Fibroblast of gingiva (primary cell): ENCODE results near the gene RABIF.
"Not testable (repeated sequence)": the region's sequence is repeated elsewhere in the genome, so short reads cannot be mapped to it uniquely, and the experiment has no call there.

Source experiments
- DNase-seq: peaks from one replicate; pipeline ENCODE4 v3.0.0-alpha.2; 2011; ENCODE audit warnings: low read depth

RABIF gene

DNA sequence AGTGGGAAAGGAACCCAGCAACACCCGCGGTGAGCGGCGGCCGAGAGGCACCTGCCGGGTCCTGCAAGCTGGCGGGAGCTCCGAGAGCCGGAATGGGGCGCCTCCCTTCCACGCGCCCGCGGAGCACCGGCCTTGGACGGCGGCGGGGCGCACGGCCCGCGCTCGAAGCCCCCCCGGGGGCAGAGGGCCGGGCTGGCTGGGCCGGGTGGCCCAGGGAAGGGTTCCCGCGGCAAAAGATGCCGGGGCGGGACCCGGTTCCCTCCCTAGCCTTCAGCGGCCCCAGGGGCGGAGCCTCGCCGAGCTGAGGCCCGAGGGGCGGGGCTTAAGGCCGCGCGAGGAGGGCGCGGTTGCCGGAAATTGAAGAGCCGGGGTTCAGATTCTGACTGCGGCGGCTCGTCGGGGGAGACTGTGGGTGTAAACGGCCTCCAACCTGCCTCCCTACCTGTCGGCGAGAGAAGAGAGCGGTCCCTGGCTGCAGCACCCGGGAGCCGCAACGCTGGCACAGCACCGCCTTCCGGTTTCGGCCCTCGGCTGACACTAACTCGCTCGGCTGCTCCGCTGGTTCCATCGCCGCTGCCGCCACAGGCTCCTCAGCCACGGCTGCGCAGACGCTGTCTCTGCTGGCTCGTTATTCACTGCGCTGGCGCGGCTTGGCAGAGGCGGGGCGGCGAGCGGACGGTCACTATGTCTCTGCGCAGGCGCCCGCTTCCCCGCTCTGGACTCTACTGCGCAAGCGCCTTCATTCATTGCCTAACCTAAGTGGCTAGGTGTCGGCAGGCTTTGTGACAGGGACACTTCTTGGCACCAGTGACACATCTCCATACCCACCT, at the start of gene RABIF:
RABIF (minus strand) TSS at position 619 of the 830 bp plus-strand sequence; CDS start at position 568, 51 bp downstream.
- DNase-seq: peak; percentile 92

DNA sequence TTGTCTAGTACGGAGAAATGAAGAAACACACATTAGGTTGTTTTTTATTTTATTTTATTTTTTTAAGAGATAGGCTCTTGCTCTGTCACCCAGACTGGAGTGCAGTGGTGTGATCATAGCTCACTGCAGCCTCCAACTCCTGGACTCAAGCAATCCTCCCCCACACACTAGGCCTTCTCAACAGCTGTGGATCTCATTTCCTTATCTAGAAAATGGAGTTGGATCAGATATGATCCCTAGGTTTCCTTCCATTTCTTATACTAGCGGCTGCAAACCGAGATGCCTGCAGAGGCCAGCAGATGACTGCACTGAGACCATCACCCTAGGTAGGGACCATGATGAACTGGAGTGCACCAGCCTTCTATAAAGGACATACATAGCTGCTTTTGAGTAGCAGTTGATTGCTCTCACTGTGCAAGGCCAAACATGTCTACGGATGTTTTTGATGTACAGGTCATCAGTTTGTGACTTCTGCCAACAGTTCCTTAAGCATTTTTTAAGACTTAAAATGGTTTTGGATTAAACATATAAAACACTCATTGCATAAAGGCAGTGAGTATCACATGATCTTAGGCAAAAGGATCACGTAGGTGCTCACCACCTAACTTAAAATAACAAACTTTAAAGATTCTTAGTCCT, 49.5 kb upstream of the RABIF start:
- DNase-seq: no peak

DNA sequence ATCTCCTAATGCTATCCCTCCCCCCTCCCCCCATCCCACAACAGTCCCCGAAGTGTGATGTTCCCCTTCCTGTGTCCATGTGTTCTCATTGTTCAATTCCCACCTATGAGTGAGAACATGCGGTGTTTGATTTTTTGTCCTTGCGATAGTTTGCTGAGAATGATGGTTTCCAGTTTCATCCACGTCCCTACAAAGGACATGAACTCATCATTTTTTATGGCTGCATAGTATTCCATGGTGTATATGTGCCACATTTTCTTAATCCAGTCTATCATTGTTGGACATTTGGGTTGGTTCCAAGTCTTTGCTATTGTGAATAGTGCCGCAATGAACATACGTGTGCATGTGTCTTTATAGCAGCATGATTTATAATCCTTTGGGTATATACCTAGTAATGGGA, 47.5 kb upstream of the RABIF start:
- DNase-seq: not testable (repeated sequence)

DNA sequence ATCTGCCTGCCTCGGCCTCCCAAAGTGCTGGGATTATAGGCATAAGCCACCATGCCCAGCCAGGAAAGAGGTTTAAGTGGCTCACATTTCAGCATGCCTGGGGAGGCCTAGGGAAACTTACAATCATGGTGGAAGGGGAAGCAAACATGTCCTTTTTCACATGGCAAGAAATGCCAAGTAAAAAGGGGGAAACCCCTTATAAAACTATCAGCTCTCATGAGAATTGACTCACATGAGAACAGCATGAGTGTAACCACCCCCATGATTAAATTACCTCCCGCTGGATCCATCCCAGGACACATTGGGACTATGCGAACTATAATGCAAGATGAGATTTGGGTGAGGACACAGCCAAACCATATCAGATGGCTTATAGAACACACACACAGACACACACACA, 46.9 kb upstream of the RABIF start:
- no peak for DNase-seq

DNA sequence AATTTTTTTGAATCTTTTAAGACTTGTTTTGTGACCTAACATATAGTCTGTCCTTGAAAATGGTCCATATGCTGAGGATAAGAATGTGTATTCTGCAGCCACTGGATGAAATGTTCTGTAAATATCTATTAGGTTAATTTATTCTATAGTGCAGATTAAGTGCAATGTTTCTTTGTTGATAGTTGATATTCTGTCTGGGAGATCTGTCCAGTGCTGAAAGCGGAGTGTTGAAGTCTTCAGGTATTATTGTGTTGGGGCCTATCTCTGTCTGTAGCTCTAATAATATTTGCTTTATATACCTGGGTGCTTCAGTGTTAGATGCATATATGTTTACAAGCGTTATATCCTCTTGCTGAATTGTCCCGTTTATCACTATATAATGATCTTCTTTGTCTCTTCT, 45.8 kb upstream of the RABIF start:
- DNase-seq: no peak

DNA sequence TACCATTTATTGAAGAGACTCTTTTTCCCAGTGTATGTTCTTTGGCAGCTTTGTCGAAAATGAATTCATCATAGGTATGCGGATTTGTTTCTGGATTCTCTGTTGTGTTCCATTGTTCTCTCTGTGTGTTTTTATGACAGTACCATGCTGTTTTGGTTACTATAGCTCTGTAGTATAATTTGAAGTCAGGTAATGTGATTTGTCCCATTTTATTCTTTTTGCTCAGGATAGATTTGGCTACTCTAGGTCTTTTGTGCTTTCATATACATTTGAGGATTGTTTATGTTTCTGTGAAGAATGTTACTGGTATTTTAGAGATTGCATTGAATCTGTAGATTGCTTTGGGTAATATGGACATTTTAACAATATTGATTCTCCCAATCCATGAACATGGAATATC, 43.5 kb upstream of the RABIF start:
- no peak for DNase-seq

DNA sequence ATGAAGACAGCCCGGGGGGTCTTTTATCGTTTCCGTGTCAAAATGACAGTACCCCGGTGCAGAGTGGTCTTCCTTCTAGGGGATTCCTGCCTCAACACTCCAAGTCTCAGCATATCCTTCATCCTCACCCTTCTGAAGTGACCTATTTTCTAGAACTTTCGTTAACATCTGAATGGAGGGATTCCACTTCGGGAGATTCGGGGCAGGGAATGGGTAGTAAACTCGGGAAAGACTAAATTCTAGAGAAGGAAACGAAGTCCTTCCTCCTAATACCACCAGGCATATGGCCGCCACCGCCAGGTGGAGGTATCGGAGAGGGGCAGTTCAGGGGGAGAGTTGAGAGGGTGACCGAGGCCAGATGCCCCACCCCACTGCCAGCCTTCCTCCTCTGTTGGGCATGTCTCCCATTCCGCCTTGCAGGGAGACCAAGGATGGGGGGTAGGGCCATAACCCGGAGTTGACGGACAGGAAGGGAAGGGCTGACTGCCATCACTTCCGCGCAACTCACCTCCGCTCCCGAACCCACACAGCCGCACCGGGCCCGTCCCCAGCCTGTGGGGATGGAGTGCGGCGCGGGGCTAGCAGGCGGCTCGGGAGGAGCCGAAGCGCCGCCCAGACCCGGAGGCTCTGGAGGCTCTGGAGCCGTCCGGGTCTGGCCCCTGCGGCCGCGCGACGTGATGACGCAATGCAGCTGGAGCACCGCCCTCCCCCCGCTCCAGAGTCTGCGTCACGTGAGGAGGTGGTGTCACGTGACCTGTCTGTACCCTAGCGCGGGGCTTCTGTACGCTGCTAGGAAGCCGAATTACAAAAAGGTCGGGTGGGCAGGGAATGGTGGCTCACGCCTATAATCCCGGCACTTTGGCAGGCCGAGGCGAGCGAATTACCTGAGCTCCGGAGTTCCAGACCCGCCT, 37.9 kb upstream of the RABIF start, which contains the start of gene KLHL12:
KLHL12 (minus strand) TSS at position 654 of the 911 bp plus-strand sequence. CDS start 2,072 bp downstream, outside the sequence.
- DNase-seq: peak; percentile 96

DNA sequence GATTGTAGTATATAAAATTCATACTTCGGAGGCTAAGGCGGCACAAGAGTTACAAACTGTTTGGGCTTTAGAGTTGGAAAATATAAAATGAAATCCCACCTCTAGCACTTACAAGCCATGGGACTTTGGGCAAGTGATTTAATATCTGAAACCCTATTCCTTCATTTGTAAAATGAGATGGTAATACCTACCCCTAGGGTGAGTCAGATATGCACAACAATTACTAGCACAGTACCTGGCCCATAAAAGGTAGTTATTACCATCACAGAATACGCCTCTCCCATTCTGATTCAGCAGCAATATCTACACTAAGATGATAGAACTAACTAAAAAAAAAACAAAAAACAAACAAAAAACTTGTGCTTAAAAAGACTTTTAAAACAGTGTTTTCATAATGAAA, 34.6 kb upstream of the RABIF start:
- DNase-seq: no peak

DNA sequence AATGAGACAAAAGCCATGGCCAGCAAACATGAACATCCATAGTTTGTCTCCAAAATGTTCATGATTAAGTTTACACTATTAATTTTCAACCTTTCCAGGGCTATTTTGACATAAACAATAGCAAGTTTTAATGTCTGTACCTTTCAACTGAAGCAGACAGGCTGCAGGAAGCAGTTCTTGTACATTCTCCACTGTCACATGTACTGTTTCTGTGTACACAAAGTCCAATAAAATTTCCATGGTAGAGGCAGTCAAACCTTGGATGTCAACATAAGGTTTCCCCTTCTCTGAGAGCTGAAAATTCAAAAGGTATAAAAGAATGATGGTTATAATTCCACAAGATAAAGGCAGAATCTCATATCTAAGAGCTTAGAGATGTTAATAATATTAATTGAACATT, 30.7 kb upstream of the RABIF start:
- DNase-seq: no peak

DNA sequence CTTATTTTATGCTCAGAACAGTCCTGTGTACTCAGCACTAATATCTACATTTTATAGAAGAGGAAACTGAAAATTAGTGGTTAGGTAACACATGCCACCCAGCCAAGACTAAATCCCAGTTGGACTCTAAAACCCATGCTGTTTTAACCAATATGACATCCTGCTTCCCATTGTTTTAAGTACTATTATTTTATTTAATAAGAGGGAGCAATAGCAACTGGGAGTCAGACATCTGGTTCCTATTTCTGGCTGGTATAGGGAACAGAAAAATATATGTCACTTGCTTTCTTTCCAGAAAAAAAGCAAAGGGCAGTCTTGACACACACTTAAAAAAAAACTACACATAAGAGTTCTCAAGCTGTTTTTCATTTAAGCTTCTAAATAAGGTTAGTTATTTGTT, 26.2 kb upstream of the RABIF start:
- DNase-seq: peak; percentile 45

DNA sequence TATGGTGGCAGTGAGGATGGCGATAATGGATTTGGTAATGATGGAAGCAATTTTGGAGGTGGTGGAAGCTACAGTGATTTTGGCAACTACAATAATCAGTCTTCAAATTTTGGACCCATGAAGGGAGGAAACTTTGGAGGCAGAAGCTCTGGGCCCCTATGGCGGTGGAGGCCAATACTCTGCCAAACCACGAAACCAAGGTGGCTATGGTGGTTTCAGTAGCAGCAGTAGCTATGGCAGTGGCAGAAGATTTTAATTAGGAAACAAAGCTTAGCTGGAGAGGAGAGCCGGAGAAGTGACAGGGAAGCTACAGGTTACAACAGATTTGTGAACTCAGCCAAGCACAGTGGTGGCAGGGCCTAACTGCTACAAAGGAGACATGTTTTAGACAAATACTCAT, 23.5 kb upstream of the RABIF start:
- not testable (repeated sequence) for DNase-seq

DNA sequence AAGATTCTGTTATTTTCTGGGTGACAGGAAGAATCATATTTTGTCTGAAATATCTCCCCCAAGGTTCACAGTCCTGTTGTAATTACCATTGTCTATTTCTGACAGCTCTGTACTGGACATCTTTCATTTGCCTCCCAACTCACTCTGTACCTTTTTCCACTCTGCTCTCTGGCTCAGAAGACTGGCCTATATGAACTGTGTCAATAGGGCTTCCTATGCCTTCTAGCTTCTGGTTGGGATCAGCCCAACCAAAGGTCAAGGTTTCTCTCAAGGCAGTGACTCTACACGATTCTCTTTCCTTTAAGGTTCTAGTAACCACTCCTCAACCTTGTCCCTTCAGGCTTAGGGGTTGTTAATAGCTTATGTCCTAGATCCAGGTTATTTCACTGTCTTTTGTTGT, 20.5 kb upstream of the RABIF start:
- DNase-seq: no peak

DNA sequence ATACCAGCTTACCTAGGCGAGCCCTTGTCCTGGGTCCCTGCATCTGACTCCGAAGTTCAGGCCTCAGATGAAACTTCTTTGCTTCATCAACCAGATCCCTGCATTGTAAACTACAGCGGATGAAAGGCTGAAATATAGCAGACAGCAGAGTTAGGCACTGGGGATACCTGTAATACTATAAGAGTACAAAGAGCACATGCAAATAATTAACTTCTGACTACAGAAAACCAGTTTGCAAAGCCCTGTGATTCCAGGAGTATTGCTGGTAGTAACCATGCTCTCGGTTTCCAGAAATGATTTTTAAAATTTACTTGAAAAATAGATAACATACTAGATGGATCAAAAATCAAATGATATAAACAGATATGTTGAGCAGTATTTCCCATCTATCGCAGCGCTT, 20.0 kb upstream of the RABIF start:
- DNase-seq: no peak

DNA sequence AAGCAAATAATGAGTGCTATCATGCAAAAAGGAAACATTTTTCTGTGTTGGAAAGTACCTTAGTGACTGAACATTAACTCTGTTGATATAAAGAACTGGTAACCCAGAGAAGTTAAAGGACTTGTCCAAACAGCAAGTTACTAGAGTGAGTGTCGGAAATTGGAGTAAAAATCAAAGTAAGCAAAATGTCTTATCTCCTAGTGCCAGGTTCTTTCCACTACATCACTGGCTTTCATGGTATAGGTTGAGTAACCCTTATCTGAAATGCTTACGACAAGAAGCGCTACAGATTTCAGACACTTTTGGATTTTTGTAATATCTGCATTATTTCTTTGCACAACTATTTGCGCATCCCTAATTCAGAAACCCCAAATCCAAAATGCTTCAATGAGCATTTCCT, 16.4 kb upstream of the RABIF start:
- no peak for DNase-seq

DNA sequence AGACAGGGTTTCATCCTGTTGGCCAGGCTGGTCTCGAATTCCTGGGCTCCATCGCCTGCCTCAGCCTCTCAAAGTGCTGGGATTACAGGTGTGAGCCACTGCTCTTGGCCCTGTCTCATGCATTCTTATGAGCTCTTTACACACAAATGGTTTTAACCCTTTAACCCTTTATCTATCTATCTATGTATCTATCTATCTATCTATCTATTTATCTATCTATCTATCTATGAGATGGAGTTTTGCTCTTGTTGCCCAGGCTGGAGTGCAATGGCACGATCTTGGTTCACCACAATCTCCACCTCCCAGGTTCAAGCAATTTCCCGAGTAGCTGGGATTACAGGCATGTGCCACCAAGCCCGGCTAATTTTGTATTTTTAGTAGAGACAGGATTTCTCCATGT, 14.9 kb upstream of the RABIF start:
- DNase-seq: not testable (repeated sequence)

DNA sequence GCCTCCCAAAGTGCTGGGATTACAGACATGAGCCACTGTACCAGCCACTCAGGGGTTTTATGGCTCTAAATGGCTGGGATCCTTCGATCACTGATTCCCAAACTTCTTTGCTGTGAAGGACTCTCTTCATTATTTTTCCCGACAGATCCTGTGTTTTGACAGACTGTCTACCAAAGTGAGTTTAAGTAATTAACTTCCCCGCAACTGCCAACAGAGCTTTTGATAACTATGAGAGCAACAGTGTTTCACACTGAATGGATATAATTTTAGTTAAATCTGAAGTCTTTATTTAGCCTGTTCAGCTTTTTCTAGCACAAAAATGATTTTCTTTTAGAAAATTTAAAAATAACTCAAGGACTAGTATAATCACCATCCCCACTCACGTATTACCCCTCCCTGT, 12.6 kb upstream of the RABIF start:
- no peak for DNase-seq

DNA sequence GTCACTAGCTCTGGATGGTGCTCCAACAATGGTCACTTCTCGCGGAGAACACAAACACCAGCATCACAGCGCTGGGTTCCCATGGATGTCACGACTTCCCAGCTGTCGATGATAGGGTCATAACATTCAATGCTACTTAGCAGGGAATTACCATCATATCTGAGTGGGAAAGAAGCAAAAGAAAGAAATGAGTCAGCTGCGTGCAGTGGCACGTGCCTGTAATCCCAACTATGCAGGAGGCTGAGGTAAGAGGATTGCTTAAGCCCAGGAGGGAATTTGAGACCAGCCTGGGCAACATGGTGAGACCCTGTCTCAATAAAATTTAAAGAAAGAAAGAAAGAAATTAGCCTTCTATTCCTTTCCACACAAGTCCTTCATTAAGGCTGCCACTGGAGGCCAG, 3.6 kb upstream of the RABIF start:
- no peak for DNase-seq

DNA sequence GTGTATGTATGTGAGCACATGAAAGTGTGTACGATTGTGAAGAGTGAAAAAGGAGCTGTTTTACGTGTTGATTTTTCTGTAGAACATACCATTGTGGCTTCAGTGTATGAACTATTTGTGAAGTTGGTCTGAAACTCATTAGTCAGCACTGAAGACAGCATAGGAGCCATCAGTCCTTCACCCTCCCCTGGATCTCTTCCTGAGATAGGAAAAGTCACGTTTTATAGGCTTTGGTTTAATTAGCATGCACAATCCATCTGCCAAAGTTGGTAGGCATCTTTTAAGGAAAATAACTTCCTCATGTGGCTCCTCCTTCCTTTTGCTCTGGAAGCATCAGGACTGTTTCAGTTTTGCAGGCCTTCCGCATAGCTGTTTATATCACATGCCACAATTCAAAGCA, 1.4 kb upstream of the RABIF start:
- peak; percentile 12 for DNase-seq

DNA sequence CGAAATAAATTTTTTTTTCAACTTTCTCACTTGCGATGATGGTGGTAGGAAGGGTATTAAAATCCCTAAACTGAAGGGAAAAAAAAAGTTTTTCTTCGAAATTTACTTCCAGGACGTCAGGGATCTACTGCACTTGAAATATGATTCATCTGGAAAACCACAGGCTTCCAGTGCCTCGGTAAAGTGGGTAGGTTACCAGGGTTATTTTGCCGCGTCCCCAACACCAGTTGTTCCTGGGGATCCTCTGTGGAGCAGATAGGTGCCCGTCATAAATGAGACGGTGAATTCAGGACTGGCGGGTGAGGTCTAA, 773 bp downstream of the RABIF start:
- no peak for DNase-seq

DNA sequence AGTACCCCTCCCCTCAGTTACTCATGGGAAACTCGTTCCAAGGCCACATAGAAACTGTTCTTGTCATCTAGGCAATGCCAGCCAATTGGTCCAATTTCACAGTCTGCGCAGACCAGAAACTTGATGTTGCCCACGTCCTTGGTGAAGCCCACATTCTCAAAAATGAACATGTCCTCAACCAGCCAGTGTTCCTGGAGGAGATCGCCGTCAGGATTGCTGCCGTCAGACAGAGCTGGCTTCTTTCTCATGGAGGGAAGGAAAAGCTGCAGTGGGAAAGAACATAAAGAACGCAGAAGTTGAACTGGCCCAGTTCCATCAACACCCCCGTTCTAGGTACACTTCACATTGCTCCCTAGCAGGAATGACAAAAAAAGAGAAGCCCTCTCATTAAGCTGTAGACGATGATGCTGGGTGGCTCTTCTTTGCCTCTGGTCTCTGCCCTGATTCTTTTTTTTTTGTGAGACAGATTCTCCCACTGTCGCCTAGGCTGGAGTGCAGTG, 7.9 kb downstream of the RABIF start:
- DNase-seq: no peak

DNA sequence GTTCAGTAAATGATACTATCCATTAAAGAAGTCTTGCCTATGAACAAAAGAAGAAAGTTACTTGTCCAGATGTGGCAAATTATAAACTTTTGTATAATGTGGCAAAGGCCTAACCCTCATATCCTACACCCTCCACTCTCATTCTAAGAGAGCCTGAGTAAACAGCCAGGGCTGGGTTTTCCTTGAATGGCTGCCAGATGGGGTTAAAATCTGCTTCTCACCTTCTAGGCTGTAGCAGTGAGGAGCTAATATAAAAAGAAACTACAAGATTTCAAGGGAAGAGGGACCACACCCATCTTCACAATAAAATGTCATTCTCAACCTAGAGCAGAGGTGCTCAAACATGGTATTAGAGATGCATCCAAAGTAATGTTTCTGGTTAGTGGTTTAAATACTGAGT, 8.9 kb downstream of the RABIF start:
- DNase-seq: no peak

DNA sequence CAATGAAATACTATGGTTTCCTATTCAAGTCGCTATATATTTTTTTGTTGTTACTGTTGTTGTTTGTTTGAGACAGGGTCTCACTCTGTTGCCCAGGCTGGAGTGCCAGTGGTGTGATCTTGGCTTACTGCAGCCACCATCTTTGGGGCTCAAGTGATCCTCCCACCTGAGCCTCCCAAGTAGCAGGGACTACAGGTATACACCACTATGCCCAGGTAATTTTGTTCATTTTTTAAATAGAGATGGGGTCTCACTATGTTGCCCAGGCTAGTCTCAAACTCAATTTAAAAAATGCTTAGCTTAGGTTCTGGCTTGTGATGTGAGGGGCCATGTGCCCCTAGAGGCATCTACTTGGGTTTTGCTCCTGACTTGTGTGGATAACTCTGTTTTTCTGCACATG, 9.8 kb downstream of the RABIF start:
- DNase-seq: no peak

DNA sequence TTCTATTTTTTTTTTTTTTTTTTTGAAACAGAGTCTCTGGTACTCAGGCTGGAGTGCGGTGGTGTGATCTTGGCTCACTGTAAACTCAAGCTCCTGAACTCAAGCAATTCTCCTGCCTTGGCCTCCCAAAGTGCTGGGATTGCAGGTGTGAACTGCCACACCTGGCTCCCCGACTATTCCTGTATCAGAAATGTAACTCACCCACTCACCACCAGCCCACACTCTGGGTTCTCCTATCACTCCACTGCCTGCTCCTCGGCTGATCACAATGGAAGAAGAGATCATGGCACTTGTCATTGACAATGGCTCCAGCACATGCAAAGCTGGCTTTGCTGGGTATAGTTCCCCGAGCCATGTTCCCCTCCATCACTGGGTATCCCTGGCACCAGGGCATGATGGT, 15.9 kb downstream of the RABIF start:
- no peak for DNase-seq
